Activated CD8-positive, alpha-beta memory T cell treated with anti-CD3 and anti-CD28 coated beads, Interleukin-2, amount 50 U/mL, for 24 hours (primary cell): Measurements from ENCODE around the gene PPM1G.
"Not testable (repeated sequence)": the region's sequence is repeated elsewhere in the genome, so short reads cannot be mapped to it uniquely, and the experiment has no call there.

Experiments used
- DNase-seq: peaks from one replicate; pipeline ENCODE4 v3.0.0-alpha.2; 2020; ENCODE audit errors: extremely low read depth

PPM1G gene

DNA sequence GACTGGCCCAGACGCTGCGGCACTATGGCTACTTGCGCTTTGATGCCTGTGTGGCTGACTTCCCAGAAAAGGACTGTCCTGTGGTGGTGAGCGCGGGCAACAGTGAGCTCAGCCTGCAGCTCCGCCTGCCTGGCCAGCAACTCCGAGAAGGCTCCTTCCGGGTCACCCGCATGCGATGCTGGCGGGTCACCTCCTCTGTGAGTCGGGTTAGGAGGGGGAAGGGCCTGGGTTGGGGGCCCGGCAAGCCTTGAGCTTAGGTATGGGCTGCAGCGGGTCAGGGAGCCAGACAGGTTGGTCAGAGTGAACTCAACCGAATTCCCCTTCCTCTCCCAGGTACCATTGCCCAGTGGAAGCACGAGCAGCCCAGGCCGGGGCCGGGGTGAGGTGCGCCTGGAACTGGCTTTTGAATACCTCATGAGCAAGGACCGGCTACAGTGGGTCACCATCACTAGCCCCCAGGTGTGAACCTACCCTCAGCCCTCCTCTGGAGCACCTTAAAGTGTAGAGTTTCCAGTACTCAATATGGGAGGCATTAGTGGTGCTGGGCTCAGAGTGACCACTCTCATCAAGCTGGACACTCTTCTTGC is 33.8 kb downstream of the PPM1G start:
- DNase-seq = no peak

DNA sequence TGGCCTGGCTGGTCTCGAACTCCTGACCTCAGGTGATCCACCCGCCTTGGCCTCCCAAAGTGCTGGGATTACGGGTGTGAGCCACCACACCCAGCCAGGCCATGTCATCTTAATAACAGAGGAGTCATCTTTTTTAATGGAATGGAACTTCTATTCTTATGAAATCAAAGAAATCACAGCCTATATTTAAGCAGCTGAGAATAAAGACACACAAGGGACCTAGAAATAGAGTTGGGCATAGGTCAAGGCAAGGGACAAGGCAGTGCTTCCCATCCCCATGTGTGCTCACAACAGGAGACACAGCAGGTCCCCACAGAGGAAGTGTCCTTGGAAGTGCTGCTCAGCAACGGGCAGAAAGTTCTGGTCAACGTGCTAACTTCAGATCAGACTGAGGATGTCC is 35.8 kb downstream of the PPM1G start:
- DNase-seq = no peak

GRCh38 chr2:27372937-27373336 is 36.5 kb downstream of the PPM1G start:
- DNase-seq = no peak

- no peak for DNase-seq
Measured at GRCh38 chr2:27370816-27371620, 38.4 kb downstream of the PPM1G start.

DNA sequence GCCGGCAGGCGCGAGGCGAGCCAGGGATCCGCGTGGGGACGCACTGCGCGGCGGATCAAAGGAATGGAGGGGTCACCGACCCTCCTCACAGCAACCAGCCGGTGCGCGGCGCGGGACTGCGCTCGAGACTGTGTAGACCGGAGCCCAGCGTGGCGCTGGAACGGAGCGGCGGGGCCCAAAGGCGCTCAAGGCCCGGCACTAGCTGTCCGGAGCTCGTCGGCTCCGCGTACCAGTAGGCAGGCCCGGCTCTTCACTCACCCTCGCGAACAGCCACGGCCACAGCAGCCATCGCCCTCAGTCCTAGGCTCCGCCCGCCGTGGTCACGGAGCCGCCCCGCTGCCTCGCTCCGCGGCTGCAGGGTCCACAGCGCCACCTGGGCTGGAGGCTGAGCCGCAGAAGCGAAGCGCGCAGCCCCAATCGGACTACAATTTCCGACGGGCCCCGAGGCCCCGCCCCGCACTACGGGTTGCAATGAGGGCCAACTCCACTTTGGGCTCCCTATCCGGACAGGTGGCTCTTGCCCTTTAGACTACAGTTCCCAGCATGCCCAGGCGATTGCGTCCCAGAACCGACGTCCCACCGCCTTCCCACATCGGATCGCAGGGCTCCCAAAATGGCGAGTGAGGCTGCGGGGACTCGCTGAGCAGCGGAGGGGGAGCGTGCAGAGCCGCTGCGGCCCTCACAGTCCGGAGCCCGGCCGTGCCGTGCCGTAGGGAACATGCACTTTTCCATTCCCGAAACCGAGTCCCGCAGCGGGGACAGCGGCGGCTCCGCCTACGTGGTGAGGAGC is 39.2 kb downstream of the PPM1G start, which contains the start of the genes EIF2B4 and SNX17:
TSS of gene EIF2B4 (minus strand) at position 313 of the 790 bp plus-strand sequence. CDS start at position 289, 24 bp downstream.
TSS of gene SNX17 (plus strand) at position 591 of the 790 bp plus-strand sequence. CDS start at position 719, 128 bp downstream.
- DNase-seq = peak; percentile 98

GRCh38 chr2:27369471-27370025 is 39.8 kb downstream of the PPM1G start:
- no peak for DNase-seq

GRCh38 chr2:27363933-27364332 is 45.5 kb downstream of the PPM1G start:
- DNase-seq = no peak

- no peak for DNase-seq
Measured at GRCh38 chr2:27362678-27363420, 46.5 kb downstream of the PPM1G start.

DNA sequence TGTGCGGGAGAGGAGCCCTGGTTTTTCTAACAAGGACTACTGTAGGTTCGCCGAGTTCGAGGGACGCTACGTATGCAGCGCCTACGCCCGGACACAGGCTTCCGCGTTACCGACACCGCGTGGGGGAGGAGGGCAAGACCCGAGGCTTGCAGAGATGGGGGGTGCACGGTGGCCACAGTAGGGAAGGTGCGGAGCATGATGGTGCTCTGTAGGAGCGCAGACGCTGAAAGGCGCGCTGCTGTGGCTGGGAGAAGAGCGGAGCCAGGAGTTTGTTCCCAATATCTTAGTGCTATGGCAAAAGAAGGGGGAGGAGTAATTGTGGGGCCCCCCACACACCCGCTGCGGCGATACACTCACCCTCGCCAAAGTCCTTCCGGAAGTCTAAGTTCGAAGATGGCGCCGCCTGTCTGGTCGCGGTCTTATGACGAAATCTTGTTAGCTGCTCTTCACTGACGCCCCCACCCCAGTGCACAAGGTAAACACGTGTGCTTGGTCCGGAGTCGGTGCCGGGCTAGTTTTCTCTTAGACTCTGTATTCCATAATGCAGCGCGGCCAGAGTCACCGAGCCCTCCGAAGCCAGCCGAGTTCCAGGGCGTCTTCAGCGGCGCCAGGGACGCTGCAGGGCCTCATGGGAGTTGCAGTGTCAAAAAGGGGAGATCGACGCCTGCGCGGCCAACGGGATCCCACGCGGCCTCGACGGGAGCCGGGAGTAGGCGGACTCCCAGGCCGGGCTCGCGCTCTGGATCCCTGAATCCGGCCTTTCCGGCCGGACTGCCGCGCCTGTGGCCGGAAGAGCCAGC is 52.8 kb downstream of the PPM1G start, which contains the start of gene GTF3C2:
TSS of gene GTF3C2 (minus strand) at position 383 of the 800 bp plus-strand sequence. CDS start 13,210 bp downstream, outside the sequence.
- peak; percentile 88 for DNase-seq

DNA sequence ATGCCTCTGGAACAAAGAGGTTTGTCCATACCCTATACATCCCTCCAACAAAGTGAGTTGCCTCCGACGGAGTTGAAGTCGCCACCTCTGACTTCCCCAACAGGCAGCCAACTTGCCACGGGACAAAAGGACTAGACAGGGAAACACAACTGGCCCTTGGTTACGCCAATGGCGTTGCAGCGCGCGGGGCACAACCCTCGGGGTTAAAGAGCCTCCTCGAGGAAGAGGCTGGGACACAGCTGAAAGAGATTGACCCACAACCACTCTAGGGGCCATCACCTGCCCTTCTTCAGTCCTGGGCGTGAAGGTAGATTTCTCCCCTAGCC is 53.4 kb downstream of the PPM1G start:
- no peak for DNase-seq

DNA sequence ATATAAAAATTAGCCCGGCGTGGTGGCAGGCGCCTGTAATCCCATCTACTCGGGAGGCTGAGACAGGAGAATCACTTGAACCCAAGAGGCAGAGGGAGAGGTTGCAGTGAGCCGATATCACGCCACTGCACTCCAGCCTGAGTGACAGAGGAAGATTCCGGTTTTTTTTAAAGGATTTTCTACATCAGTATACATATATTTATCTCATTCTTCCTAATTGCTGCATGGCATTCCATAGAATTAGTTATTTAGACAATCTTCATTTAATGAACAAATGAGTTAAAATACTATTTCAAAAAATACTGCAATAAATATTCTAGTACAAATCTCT is 54.8 kb downstream of the PPM1G start:
- DNase-seq = no peak

DNA sequence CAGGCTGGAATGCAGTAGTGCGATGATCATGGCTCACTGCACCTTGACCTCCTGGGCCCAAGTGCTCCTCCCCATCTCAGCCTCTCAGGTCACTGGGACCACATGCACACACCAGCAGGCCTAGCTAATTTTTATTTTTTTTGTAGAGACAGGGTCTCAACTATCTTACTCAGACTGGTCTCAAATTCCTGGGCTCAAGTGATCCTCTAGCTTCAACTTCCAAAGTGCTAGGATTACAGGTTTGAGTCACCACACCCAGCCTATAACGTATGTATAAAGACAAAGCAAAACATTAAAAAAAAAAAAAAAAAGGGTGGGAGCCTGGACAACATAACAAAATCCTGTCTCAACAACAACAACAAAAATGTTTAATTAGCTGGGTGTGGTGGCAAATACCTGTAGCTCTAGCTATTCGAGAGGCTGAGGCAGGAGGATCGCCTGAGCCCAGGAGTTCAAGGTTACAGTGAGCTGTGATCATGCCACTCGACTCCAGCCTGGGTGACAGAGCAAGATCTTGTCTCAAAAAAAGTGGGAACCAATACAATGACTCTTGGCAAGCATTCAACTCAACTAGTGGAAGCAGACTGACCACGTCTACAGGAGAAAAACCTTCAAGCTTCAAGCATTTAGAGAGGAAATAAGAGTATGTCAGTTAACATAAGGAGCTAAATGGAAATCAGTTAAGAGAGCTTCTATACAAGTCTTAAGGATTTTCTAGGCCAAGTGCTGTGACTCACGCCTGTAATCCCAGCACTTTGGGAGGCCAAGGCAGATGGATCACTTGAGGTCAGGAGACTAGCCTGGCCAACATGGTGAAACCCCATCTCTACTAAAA is 55.4 kb downstream of the PPM1G start:
- DNase-seq = no peak

- not testable (repeated sequence) for DNase-seq
Measured at GRCh38 chr2:27353386-27353761, 56.0 kb downstream of the PPM1G start.

DNA sequence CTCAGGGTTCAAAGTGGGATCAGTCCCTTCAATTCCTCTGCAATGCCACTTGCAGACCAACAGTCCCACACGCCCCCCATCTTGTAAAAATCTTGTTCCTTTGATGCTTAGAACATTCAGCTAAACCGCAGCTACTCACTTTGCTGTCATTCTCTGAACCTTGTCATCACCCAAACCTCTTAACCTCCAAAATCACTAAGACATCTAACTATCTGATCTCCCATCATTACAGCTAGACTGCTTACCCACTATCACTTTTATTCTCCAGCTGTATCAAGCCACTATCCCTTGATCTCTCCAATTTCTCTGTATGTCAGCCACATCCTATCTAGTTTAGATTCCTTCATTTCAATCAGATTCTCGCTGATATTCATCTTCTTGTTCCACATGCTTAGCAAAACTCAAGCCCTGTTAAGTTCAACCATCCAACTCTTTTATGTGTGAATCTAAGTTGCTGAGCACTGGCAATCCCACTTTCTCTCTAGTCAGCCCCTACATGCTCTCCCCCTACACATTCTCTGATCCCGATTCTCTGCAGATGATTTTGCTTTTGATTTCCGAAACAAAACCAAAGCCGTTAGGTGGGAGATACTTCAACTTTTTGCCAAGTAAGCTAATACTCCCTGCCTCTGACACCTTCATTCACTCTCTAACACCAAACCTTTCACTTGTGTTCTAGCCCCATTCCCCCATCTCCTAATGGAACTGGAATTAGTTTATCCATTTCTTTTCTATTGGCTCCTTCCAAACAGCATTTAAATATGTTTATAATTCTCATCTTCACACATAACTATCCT is 57.4 kb downstream of the PPM1G start:
- no peak for DNase-seq

DNA sequence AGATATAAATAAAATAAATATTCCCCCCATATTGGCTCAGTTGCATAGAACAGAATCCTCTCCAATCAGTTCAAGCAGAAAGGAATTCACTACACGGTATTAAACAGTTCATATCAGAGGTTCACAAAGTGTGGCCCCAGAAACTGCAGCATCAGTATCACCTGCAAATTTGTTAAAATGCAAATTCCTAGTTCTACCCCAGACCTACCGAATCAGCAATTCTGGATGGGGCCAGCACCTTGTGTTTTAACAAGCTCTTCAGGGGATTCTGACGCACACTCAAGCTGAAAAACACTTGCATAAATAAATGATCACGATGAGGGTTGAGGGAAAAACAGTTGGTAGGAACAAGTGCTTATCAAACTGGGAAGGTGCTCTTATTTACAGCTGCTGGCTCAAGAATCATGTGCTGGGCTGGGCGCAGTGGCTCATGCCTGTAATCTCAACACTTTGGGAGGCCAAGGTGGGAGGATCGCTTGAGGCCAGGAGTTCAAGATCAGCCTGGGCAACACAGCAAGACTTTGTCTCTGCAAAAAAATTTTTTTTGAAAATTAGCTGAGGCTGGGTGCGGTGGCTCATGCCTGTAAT is 59.2 kb downstream of the PPM1G start:
- DNase-seq = no peak

DNA sequence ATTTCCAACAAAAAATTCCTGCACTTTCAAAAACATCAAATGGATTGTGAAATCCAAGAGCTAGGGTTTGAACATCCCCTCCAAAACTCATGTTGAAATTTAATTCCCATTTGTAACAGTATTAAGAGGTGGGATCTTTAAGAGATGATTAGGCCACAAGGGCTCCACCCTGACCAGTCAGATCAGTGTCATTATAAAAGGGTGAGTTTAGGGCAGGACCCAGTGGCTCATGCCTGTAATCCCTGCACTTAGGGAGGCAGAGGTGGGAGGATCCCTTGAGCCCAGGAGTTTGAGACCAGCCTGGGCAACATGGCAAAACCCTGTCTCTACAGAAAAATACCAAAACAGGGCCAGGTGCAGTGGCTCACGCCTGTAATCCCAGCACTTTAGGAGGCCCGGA is 61.8 kb downstream of the PPM1G start:
- DNase-seq = no peak

DNA sequence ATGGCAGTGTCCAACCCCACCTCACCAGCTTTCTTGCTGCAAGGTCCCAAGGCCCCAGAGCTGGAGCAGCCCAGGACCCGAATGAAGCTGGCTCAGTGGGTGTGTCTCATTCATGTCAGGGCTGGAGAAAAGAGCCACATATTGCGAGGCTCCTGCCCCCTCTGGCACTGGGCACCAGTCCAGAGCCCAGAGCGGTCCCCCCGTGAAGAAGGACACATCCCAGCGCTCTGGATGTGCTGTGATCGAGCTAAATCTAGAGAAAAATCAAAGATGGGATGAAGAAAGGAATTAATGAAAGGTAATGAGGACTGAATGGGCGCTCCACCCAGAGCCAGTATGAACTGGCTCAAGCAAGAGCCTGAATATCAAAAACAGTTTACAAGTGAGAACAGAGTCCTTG is 73.2 kb downstream of the PPM1G start:
- DNase-seq = no peak

- no peak for DNase-seq
Measured at GRCh38 chr2:27335311-27335710, 74.1 kb downstream of the PPM1G start.
